NCI-H146 treated with DMSO at 0.1 percent for 48 hours (cell line): ENCODE results near the gene INSRR.

ENCODE experiments used
- DNase-seq: peaks from one replicate; lab custom pipeline; 2025; ENCODE audit not compliant: unreplicated experiment; lab: John Stamatoyannopoulos, UW

INSRR gene

GRCh38 chr1:156894711-156895454 lies 36.0 kb upstream of the INSRR start:
- DNase-seq = no peak

DNA sequence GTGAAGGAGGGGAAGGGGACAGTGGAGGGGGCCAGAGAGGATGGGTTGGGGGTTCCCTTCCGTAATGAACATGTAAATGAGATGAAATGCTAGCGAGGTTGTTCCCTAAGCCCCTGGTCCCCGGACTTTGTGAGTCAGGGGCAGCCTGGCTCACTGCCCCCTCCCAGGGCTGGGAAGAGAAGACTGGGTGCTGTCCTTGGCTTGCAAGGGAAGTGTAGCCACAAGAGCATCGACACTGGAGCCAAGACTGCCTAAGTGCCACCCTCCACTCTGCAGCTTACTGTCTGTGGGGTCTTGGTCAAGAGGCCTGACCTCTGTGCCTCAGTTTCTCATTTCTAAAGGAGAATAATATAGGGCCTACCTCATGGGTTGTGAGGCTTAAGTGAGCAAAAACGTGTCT lies 35.1 kb upstream of the INSRR start:
- DNase-seq = no peak

- no peak for DNase-seq
Measured at GRCh38 chr1:156893048-156893953, 34.4 kb upstream of the INSRR start, which contains the start of gene PEAR1. TSS of gene PEAR1 (plus strand) at chr1:156893718. CDS start at chr1:156903927, 10,209 bp downstream.

DNA sequence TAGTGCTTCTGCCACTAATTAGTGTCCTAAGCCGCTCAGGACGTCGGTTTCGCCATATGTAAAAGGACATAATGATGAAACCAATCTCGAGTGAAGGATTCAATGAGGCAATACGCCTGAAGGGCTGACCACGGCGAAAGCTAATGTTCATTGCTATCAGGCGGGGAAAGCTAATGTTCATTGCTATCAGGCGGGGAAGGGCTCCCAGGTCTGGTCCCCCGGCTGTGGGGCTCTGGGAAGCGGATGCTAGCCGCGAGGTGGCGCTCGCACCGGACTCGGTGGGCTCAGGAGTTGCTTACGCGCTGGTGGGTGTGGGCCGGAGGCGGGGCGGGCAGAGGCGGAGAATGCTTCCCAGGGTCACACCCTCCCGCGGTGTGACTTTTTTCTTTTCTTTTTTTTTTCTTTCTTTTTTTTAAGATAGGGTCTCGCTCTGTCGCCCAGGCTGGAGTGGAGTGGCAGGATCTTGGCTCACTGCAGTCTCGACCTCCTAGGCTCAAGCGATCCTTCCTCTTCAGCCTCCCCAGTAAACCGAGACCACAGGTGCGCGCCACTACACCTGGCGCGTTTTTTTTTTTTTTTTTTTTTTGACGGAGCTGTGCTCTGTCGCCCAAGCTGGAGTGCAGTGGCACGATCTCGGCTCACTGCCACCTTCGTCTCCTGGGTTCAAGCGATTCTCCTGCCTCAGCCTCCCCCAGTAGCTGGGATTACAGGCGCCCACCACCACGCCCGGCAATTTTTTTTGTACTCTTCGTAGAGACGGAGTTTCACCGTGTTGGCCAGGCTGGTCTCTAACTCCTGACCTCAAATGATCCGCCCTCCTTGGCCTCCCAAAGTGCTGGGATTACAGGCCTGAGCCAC lies 33.5 kb upstream of the INSRR start:
- DNase-seq = peak; percentile 41

GRCh38 chr1:156889802-156890580 lies 31.1 kb upstream of the INSRR start:
- DNase-seq = peak; percentile 64

- no peak for DNase-seq
Measured at GRCh38 chr1:156887734-156888133, 28.8 kb upstream of the INSRR start.

GRCh38 chr1:156887317-156887716 lies 28.4 kb upstream of the INSRR start:
- DNase-seq = no peak

GRCh38 chr1:156886583-156887281 lies 27.8 kb upstream of the INSRR start:
- DNase-seq = no peak

DNA sequence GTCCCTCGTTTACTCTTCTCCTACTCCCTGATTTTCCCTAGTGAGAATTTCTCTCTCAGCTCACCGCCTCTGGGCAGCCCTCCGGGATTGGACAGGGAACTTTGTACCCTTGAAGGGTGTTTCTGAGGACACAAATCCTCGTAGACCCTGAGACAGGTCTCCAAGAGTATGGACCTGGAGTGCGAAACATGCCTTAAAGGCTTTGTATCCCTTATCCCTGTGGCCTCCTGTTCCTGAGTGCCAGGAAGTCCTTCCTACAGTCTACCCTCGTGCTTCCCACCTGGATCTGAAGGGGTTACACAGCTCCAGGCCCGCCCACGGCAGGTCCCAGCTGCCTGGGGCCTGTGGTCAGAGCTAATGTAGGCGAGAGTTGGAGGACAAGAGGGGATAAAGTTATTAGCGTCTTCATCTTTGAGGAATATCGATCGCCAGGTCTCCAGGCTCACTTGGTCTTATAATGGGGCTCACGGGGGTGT lies 27.0 kb upstream of the INSRR start:
- DNase-seq = no peak

DNA sequence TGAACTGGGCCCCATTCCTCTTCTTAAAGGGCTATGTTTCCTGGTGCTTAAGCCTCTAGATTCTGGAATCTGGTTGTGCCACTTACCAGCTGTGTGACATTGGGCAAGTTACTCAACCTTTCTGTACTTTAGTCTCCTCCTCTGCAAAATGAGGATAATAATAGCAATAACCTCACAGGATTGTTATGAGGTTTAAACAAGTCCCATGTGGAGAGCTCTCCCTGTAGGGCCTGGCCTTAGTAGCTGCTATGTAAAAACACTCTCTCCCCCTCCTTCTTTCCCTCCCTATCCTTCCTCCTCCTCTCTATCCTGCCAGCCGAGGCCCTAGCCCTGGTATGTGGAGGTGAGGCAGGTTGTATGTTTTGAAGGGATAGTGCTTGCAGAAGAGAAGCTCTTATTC lies 26.4 kb upstream of the INSRR start:
- no peak for DNase-seq

GRCh38 chr1:156884560-156885184 lies 25.8 kb upstream of the INSRR start:
- no peak for DNase-seq

DNA sequence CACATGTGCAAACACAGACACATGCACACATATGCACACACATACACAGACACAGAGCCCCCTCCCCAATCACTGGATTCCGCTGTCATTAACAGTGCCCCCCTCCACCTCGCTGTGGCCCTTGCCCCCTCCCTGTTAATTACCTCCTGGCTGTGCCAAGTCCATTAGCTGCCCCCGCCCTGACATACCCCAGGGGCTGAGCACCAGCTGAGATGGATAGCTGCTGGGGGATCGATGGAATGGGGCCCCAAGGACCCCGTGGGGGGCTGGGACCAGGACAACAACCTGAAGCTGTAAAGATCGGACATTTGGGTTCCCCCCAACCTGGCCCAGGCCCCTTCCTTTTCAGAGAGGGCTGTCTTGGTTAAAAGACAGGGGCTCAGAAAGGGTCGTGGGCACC lies 25.0 kb upstream of the INSRR start:
- DNase-seq = no peak

DNA sequence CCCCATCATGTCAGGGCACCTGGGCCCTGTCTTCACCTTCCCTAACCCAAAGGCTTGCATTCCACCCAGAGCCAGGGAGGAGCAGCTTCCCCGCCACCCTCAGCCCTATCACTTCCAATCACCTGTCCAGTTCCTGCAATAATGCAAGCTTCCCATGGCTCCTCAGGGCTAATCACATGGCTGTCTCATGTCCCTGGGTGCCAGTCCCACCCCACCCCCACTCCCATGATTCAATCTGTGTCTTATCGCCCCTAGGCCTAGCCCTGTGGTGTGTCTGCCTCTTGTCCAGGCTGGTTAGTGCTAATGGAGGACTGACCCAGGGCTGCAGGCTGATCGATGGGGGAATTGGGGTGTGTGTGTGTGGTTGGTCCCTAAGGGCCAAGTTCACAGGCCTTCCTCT lies 23.6 kb upstream of the INSRR start:
- DNase-seq = no peak

GRCh38 chr1:156881663-156882062 lies 22.7 kb upstream of the INSRR start:
- no peak for DNase-seq

- DNase-seq = no peak
Measured at GRCh38 chr1:156881101-156881500, 22.2 kb upstream of the INSRR start.

DNA sequence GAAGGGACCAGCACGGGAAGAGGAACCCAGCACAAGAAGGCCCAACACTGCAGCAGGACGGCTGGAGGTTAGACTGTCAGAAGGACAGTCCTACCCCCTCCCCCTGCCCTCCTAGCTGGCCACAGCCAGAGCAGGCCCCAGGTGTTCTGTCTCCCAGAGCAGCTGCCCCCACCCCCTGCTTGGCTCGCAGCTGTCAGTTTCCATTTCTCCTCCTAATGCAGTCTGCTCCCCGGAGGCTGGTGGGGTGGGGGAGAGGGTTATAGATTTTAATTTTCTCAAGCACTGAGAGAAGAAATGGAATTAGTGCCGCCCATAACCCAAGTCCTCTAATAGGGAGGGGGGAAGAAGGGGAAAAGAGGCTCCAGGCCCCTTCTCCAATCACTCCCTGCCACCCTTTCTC lies 21.6 kb upstream of the INSRR start:
- no peak for DNase-seq

DNA sequence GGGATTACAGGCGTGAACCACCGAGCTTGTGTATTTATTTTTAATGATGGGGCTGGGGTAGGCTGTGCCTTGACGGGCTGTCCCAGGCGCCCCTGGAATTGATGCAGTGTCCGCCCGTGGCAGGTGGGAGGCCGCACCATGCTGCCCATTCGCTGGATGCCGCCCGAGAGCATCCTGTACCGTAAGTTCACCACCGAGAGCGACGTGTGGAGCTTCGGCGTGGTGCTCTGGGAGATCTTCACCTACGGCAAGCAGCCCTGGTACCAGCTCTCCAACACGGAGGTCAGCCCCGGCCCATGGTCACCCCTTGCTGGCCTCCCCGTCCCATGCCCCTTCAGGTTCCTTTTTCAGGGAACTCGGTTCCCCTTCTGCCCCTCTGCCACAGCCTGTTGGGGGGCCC lies 21.0 kb upstream of the INSRR start:
- DNase-seq = no peak

GRCh38 chr1:156877433-156878170 lies 18.7 kb upstream of the INSRR start:
- no peak for DNase-seq

GRCh38 chr1:156876281-156876680 lies 17.4 kb upstream of the INSRR start:
- no peak for DNase-seq
